H9 (cell line): ENCODE data around the gene COL19A1. TPM values are rescaled to one million over a fixed set of nuclear protein-coding genes. Genes with fewer than 3 reads are reported as not detected.

Source experiments
- DNase-seq: peaks from one replicate; pipeline ENCODE4 v3.0.0-alpha.2; 2017
- H2AFZ ChIP-seq: one replicate; pipeline ENCODE4 v1.6.1; 2013; ENCODE audit warnings: mild to moderate bottlenecking, low read length, control low read depth, moderate library complexity
- H2AK5ac ChIP-seq: 2 replicates; pipeline ENCODE4 v1.6.1; 2013; ENCODE audit warnings: low read length, control low read depth, mixed read lengths; ENCODE audit not compliant: insufficient read length
- H2BK120ac ChIP-seq: one replicate; pipeline ENCODE4 v1.6.1; 2013; ENCODE audit warnings: low read depth, mild to moderate bottlenecking, low read length, control low read depth, inconsistent platforms; ENCODE audit not compliant: poor library complexity, severe bottlenecking
- H2BK12ac ChIP-seq: 2 replicates; pipeline ENCODE4 v1.6.1; 2013; ENCODE audit warnings: low read length, control low read depth, mixed read lengths, low read depth; ENCODE audit not compliant: insufficient read length
- H2BK15ac ChIP-seq: 2 replicates; pipeline ENCODE4 v1.6.1; 2013; ENCODE audit warnings: low read depth, low read length, control low read depth
- H2BK20ac ChIP-seq: one replicate; pipeline ENCODE4 v1.6.1; 2013; ENCODE audit warnings: low read depth, mild to moderate bottlenecking, low read length, control low read depth, inconsistent platforms; ENCODE audit not compliant: poor library complexity, severe bottlenecking
- H2BK5ac ChIP-seq: 2 replicates; pipeline ENCODE4 v1.6.1; 2013; ENCODE audit warnings: low read length, control low read depth, mixed read lengths; ENCODE audit not compliant: insufficient read length
- H3K14ac ChIP-seq: 2 replicates; pipeline ENCODE4 v1.6.1; 2013; ENCODE audit warnings: low read length, control low read depth; ENCODE audit not compliant: insufficient read depth
- H3K18ac ChIP-seq: 2 replicates; pipeline ENCODE4 v1.6.1; 2013; ENCODE audit warnings: low read depth, mild to moderate bottlenecking, mixed read lengths, low read length, control low read depth; ENCODE audit not compliant: insufficient read length
- H3K23ac ChIP-seq: 2 replicates; pipeline ENCODE4 v1.6.1; 2013; ENCODE audit warnings: low read length, control low read depth, mixed read lengths, low read depth; ENCODE audit not compliant: insufficient read length
- H3K23me2 ChIP-seq: 2 replicates; pipeline ENCODE4 v1.6.1; 2013; ENCODE audit warnings: low read depth, mild to moderate bottlenecking, mixed read lengths, low read length, control low read depth; ENCODE audit not compliant: insufficient read length, poor library complexity, severe bottlenecking
- H3K27ac ChIP-seq: 2 replicates; pipeline ENCODE4 v1.5.1; 2013; ENCODE audit warnings: low read length, control low read depth, mixed read lengths, low read depth; ENCODE audit not compliant: insufficient read length
- H3K27me3 ChIP-seq: 2 replicates; pipeline ENCODE4 v1.6.1; 2013; ENCODE audit warnings: low read length, control low read depth, inconsistent platforms; ENCODE audit not compliant: insufficient read depth
- H3K4ac ChIP-seq: 2 replicates; pipeline ENCODE4 v1.6.1; 2013; ENCODE audit warnings: low read depth, mild to moderate bottlenecking, control low read depth, inconsistent platforms, low read length, moderate library complexity
- H3K4me1 ChIP-seq: 2 replicates; pipeline ENCODE4 v1.6.1; 2013; ENCODE audit warnings: low read length, control low read depth, inconsistent platforms; ENCODE audit not compliant: insufficient read depth
- H3K4me2 ChIP-seq: 2 replicates; pipeline ENCODE4 v1.6.1; 2013; ENCODE audit warnings: low read length, control low read depth, mixed read lengths; ENCODE audit not compliant: insufficient read length, insufficient read depth
- H3K56ac ChIP-seq: 2 replicates; pipeline ENCODE4 v1.6.1; 2013; ENCODE audit warnings: low read depth, mild to moderate bottlenecking, mixed read lengths, low read length, control low read depth; ENCODE audit not compliant: insufficient read length
- H3K79me1 ChIP-seq: 2 replicates; pipeline ENCODE4 v1.6.1; 2013; ENCODE audit warnings: low read depth, mild to moderate bottlenecking, moderate library complexity, low read length, control low read depth, inconsistent platforms; ENCODE audit not compliant: insufficient read depth, poor library complexity, severe bottlenecking
- H3K79me2 ChIP-seq: 2 replicates; pipeline ENCODE4 v1.6.1; 2013; ENCODE audit warnings: low read length, control low read depth, inconsistent platforms; ENCODE audit not compliant: insufficient read depth
- H3K9ac ChIP-seq: 2 replicates; pipeline ENCODE4 v1.6.1; 2013; ENCODE audit warnings: low read length, control low read depth, mixed read lengths; ENCODE audit not compliant: insufficient read length; ENCODE audit errors: extremely low read depth
- H3K9me3 ChIP-seq: one replicate; pipeline ENCODE4 v1.6.1; 2013; ENCODE audit warnings: low read depth, low read length, inconsistent platforms; ENCODE audit not compliant: control insufficient read depth
- H3T11ph ChIP-seq: one replicate; pipeline ENCODE4 v1.6.1; 2013; ENCODE audit warnings: mild to moderate bottlenecking, low read length, control low read depth, inconsistent platforms
- H4K20me1 ChIP-seq: one replicate; pipeline ENCODE4 v1.6.1; 2013; ENCODE audit not compliant: control insufficient read depth, insufficient read length, insufficient read depth
- H4K5ac ChIP-seq: 2 replicates; pipeline ENCODE4 v1.6.1; 2013; ENCODE audit warnings: low read depth, mild to moderate bottlenecking, mixed read lengths, low read length, control low read depth; ENCODE audit not compliant: insufficient read length
- H4K8ac ChIP-seq: replicated peaks from 2 replicates; pipeline ENCODE4 v1.6.1; 2013; ENCODE audit warnings: low read length, control low read depth, mixed read lengths, low read depth; ENCODE audit not compliant: insufficient read length
- H4K91ac ChIP-seq: 2 replicates; pipeline ENCODE4 v1.6.1; 2013; ENCODE audit warnings: low read depth, mild to moderate bottlenecking, moderate library complexity, mixed read lengths, low read length, control low read depth; ENCODE audit not compliant: insufficient read length
- H3K27ac Mint-ChIP-seq, 3 experiments: 2 replicates in 2 of 3; 3 replicates in 1 of 3; pipeline ENCODE4 v1.8.0; 2020 to 2021; ENCODE audit warnings: mixed read lengths in 3 of 3, mild to moderate bottlenecking in 1 of 3, moderate library complexity in 1 of 3
- H3K27me3 Mint-ChIP-seq: 2 replicates; pipeline ENCODE4 v1.8.0; 2021; ENCODE audit warnings: low read depth, mild to moderate bottlenecking, moderate library complexity, mixed read lengths
- H3K36me3 Mint-ChIP-seq, 3 experiments: 2 replicates in 2 of 3; 3 replicates in 1 of 3; pipeline ENCODE4 v1.8.0; 2020 to 2021; ENCODE audit warnings: low read depth in 3 of 3, mixed read lengths in 3 of 3; ENCODE audit not compliant: insufficient read depth in 1 of 3
- H3K4me1 Mint-ChIP-seq, 2 experiments: 2 replicates each; pipeline ENCODE4 v1.8.0; 2020; ENCODE audit warnings: mixed read lengths in 2 of 2
- H3K4me3 Mint-ChIP-seq, 2 experiments: 2 replicates in 1 of 2; 3 replicates in 1 of 2; pipeline ENCODE4 v1.8.0; 2020 to 2021; ENCODE audit warnings: mild to moderate bottlenecking in 2 of 2, mixed read lengths in 2 of 2, moderate library complexity in 1 of 2
- H3K9me3 Mint-ChIP-seq, 2 experiments: 2 replicates in 1 of 2; 3 replicates in 1 of 2; pipeline ENCODE4 v1.8.0; 2020; ENCODE audit warnings: mild to moderate bottlenecking in 2 of 2, mixed read lengths in 2 of 2, moderate library complexity in 1 of 2
- CTCF ChIP-seq: fragments of 200-600 bp; sonication (generic); conservative IDR thresholded peaks from 3 replicates; pipeline ENCODE4 v1.8.0; 2021; ENCODE audit warnings: antibody characterized with exemption, mild to moderate bottlenecking
- WGBS: extraction: QIAGEN DNeasy Blood & Tissue Kit; methylation state at CpG from one replicate; pipeline ENCODE4 v1.1.7; 2013; ENCODE audit warnings: missing lambda C conversion rate, low lambda C conversion rate, mixed read lengths; ENCODE audit not compliant: insufficient read length; ENCODE audit errors: extremely low coverage; 5-methylcytosine and 5-hydroxymethylcytosine counted together
- total RNA-seq: library from RNA; stranded (reverse); gene quantifications from 2 replicates; pipeline ENCODE4 v1.2.1, GENCODE V29; 2021

The COL19A1 gene
- total RNA-seq, 1 experiment from 2014 or later = not detected

DNA sequence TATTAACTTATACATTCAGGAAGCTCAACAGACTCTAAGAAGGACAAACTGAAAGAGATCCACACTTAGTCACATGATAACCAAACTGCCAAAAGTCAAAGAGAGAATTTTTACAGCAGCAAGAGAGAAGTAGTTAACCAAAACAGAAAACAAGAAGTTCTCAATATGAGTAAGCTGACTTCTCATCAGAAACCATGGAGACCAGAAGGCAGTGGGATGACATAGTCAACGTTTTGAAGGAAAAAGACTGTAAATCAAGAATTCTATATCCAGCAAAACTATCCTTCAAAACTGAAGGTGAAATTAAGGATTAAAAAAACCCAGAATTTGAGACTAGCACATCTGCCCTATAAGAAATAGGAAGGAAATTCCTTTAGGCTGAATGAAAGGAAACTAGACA lies 60.4 kb downstream of the COL19A1 start:
- Histone ChIP-seq H3K18ac (no peak overlapping the region), H3K56ac (no peak overlapping the region), H4K5ac (no peak overlapping the region), H2BK120ac (no peak overlapping the region), H2AK5ac (no peak overlapping the region), H3K27ac (no peak overlapping the region), H3K14ac (no peak overlapping the region), H3K23ac (no peak overlapping the region), H2BK5ac (no peak overlapping the region), H4K91ac (no peak overlapping the region), H2AFZ (no peak overlapping the region), H2BK20ac (no peak overlapping the region), H3K4me1 (no peaks in the 10 kb centered on the region), H3K9ac (no peak overlapping the region), H2BK15ac (no peak overlapping the region), H4K20me1 (no peaks in the 10 kb centered on the region), H4K8ac (no peak overlapping the region), H3K79me1 (no peaks in the 10 kb centered on the region), H2BK12ac (no peak overlapping the region), H3K27me3 (no peaks in the 10 kb centered on the region), H3K9me3 (no peaks in the 10 kb centered on the region), H3T11ph (no peak overlapping the region), H3K4me2 (no peak overlapping the region), H3K79me2 (no peaks in the 10 kb centered on the region), H3K23me2 (no peaks in the 10 kb centered on the region), H3K4ac (no peak overlapping the region)
- no peaks in the 10 kb centered on the region for H3K27me3 Mint-ChIP-seq
- H3K36me3 Mint-ChIP-seq = peaks cover 0 to 13% (median 1%) of the 10 kb centered on the region in 3 experiments; a peak in 3 of 7 replicates
- H3K4me3 Mint-ChIP-seq = no peak overlapping the region
- H3K27ac Mint-ChIP-seq = no peak overlapping the region
- no peaks in the 10 kb centered on the region for H3K4me1 Mint-ChIP-seq
- no peak for TF ChIP-seq CTCF
- H3K9me3 Mint-ChIP-seq = peaks cover 11 to 14% of the 10 kb centered on the region in 2 experiments; a peak in 4 of 5 replicates
- DNase-seq = no peak
- WGBS = no CpG with 5 or more reads among the region's 1 CpG
